ENCODE results near the gene PAX8.

Gene PAX8

DNA sequence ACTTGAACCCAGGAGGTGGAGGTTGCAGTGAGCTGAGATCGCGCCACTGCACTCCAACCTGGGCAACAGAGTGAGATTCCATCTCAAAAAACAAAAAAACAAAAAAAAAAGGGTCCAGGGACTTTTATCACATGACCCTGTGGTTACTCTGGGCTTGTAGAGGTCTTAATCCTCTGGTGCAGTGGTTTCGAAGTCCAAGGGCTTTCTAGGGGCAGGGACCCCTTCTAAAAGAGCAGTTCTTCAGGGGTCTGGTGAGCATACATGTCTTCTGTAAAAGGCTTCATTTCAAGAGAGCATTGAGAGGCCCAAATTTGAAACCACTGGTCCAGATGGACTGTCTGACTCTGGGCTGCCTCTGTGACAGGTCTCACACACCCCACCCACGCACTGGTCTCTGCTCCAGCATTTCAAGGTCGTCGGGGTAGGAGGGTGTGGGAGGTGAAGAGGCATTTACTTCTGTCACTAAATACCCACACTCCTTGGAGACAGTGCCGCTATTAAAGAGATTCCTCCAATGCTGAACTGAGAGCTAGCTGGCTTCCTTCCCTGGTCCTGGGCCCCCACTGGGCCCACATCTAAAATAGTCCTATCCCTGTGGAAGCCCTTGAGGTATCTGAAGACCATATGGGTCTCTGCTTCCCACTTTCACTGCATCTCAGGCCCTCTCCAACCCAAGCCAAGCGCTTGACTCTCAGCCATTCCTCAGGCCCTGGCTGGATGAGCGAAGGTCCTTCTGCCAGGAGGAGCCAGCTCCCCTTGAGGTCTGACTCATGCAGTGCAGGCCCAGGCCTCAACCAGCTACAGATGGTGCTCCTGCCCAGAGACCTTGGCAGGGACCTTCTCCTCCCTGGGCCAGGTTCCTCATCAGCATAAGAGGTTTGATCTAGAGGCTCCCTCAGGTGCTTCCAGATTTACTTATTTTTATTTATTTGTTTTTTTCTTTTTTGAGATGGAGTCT, 44.8 kb downstream of the PAX8 start:
- no peak overlapping the region for H3K4me3 ChIP-seq (ENCODE audit: low read length)
- peaks cover 12% of the 10 kb centered on the region for H3K36me3 ChIP-seq (replicated peaks; ENCODE audit: low read depth, low read length)
- no peaks in the 10 kb centered on the region for H4K20me1 ChIP-seq (ENCODE audit: insufficient read depth, low read length)
- H3K79me2 ChIP-seq (ENCODE audit: low read length): peaks cover 28% of the 10 kb centered on the region
- H3K9ac ChIP-seq (ENCODE audit: low read length): no peak overlapping the region
- TF ChIP-seq EZH2phosphoT487 (IDR thresholded peaks at IDR 0.05; ENCODE audit: low read depth): no peak
- TF ChIP-seq, protein P1, sequence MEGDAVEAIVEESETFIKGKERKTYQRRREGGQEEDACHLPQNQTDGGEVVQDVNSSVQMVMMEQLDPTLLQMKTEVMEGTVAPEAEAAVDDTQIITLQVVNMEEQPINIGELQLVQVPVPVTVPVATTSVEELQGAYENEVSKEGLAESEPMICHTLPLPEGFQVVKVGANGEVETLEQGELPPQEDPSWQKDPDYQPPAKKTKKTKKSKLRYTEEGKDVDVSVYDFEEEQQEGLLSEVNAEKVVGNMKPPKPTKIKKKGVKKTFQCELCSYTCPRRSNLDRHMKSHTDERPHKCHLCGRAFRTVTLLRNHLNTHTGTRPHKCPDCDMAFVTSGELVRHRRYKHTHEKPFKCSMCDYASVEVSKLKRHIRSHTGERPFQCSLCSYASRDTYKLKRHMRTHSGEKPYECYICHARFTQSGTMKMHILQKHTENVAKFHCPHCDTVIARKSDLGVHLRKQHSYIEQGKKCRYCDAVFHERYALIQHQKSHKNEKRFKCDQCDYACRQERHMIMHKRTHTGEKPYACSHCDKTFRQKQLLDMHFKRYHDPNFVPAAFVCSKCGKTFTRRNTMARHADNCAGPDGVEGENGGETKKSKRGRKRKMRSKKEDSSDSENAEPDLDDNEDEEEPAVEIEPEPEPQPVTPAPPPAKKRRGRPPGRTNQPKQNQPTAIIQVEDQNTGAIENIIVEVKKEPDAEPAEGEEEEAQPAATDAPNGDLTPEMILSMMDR (IDR thresholded peaks at IDR 0.05; ENCODE audit: low read depth, low read length): no peak
- no peak overlapping the region for H2AFZ ChIP-seq (ENCODE audit: low read depth, low read length)
- H3K4me2 ChIP-seq (ENCODE audit: low read length): no peak overlapping the region
- H3K27ac ChIP-seq (ENCODE audit: low read length): no peak overlapping the region
- H3K4me1 ChIP-seq (ENCODE audit: low read length): peaks cover 9% of the 10 kb centered on the region
- no peaks in the 10 kb centered on the region for H3K27me3 ChIP-seq (ENCODE audit: low read depth, low read length)
- H3K9me3 ChIP-seq (ENCODE audit: insufficient read depth, low read length): no peaks in the 10 kb centered on the region

DNA sequence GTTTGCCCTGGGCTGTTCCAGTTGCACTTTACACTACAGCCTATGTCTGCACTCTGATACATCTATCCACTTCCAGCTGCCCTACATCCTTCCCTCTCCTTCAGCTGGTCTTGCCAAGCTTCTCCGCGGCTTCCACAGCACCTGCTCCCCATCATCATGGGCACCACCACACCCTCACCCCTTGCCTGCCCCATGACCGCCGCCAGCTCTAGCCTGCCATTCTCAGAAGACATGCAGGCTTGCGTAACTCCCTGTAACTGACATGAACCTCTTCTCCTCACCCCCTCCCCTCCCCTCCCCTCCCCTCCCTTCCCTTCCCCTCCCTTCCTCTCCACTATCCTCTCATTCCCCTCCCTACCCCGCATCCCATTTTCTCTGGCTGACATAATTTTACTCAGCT, 46.0 kb downstream of the PAX8 start:
- no peak overlapping the region for H3K4me2 ChIP-seq (ENCODE audit: low read length)
- H3K4me1 ChIP-seq (ENCODE audit: low read length): peaks cover 9% of the 10 kb centered on the region
- H3K79me2 ChIP-seq (ENCODE audit: low read length): peaks cover 24% of the 10 kb centered on the region
- no peak overlapping the region for H3K27ac ChIP-seq (ENCODE audit: low read length)
- H3K9me3 ChIP-seq (ENCODE audit: insufficient read depth, low read length): no peaks in the 10 kb centered on the region
- peaks cover 5% of the 10 kb centered on the region for H3K36me3 ChIP-seq (replicated peaks; ENCODE audit: low read depth, low read length)
- H3K4me3 ChIP-seq (ENCODE audit: low read length): no peak overlapping the region
- H2AFZ ChIP-seq (ENCODE audit: low read depth, low read length): no peak overlapping the region
- no peaks in the 10 kb centered on the region for H3K27me3 ChIP-seq (ENCODE audit: low read depth, low read length)
- TF ChIP-seq, protein P1 (IDR thresholded peaks at IDR 0.05; ENCODE audit: low read depth, low read length): no peak
- no peak for TF ChIP-seq EZH2phosphoT487 (IDR thresholded peaks at IDR 0.05; ENCODE audit: low read depth)
- H3K9ac ChIP-seq (ENCODE audit: low read length): no peak overlapping the region
- H4K20me1 ChIP-seq (ENCODE audit: insufficient read depth, low read length): no peaks in the 10 kb centered on the region

DNA sequence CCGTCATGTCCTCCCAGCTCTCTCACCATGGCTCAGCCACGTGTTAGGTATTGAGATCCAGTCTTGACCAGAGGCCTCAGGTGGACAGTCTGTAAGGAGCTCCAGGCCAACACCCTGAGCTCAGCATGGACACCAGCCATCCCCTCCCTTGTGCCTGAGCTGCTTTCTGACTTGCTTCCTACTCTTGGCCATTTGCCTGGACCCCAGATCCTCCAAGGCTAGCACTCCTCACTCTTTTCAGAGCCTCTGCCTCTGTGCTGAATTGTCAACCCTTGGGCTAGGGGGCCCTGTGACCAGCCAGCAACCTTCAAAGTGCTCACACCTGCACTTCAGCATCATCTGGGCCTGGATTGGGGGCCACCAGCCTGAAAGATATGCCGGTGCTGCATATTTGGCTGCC, 46.6 kb downstream of the PAX8 start:
- no peak overlapping the region for H3K9ac ChIP-seq (ENCODE audit: low read length)
- H3K9me3 ChIP-seq (ENCODE audit: insufficient read depth, low read length): no peaks in the 10 kb centered on the region
- H3K4me3 ChIP-seq (ENCODE audit: low read length): no peak overlapping the region
- H3K27me3 ChIP-seq (ENCODE audit: low read depth, low read length): no peaks in the 10 kb centered on the region
- H2AFZ ChIP-seq (ENCODE audit: low read depth, low read length): no peak overlapping the region
- H3K79me2 ChIP-seq (ENCODE audit: low read length): peaks cover 17% of the 10 kb centered on the region
- H3K36me3 ChIP-seq (replicated peaks; ENCODE audit: low read depth, low read length): no peaks in the 10 kb centered on the region
- TF ChIP-seq, protein P1 (IDR thresholded peaks at IDR 0.05; ENCODE audit: low read depth, low read length): no peak
- TF ChIP-seq EZH2phosphoT487 (IDR thresholded peaks at IDR 0.05; ENCODE audit: low read depth): no peak
- H4K20me1 ChIP-seq (ENCODE audit: insufficient read depth, low read length): no peaks in the 10 kb centered on the region
- peaks cover 9% of the 10 kb centered on the region for H3K4me1 ChIP-seq (ENCODE audit: low read length)
- no peak overlapping the region for H3K27ac ChIP-seq (ENCODE audit: low read length)
- no peak overlapping the region for H3K4me2 ChIP-seq (ENCODE audit: low read length)

DNA sequence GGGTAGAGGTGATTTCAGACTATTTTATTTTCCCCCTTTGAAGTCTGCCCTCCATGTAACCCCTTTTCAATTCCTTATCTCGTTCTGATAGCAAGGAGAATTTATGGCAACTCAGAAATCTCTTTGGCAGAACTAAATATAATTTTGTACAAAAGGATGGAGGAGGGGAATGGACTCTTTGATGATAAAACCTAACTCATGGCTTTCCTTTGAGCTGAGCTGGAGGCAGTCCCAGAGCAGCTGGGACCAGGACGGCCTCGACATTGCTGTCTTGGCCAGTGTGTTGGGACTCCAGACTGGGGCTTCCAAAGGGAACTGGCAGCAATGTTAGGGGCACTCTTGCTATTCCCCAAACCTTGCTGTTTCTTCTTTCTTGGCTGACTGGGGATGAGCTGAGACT, 47.7 kb downstream of the PAX8 start:
- Histone ChIP-seq H3K4me2 (ENCODE audit: low read length) (no peak overlapping the region), H3K27ac (ENCODE audit: low read length) (no peak overlapping the region), H3K9me3 (ENCODE audit: insufficient read depth, low read length) (no peaks in the 10 kb centered on the region), H3K9ac (ENCODE audit: low read length) (no peak overlapping the region), H3K27me3 (ENCODE audit: low read depth, low read length) (no peaks in the 10 kb centered on the region), H3K79me2 (ENCODE audit: low read length) (peaks cover 7% of the 10 kb centered on the region; the same call in 1 of the 2 replicates), H3K36me3 (replicated peaks; ENCODE audit: low read depth, low read length) (no peaks in the 10 kb centered on the region), H4K20me1 (ENCODE audit: insufficient read depth, low read length) (no peaks in the 10 kb centered on the region), H3K4me1 (ENCODE audit: low read length) (peaks cover 3% of the 10 kb centered on the region; the same call in 1 of the 2 replicates), H3K4me3 (ENCODE audit: low read length) (no peak overlapping the region), H2AFZ (ENCODE audit: low read depth, low read length) (no peak overlapping the region)
- TF ChIP-seq EZH2phosphoT487 (IDR thresholded peaks at IDR 0.05; ENCODE audit: low read depth): no peak
- TF ChIP-seq, protein P1 (IDR thresholded peaks at IDR 0.05; ENCODE audit: low read depth, low read length): no peak
